ENCODE data around the gene ANAPC10.
"Not testable (repeated sequence)": the region's sequence is repeated elsewhere in the genome, so short reads cannot be mapped to it uniquely, and the experiment has no call there.

The ANAPC10 gene

GRCh38 chr4:145000656-145001055, 97.3 kb downstream of the ANAPC10 start:
- not testable (repeated sequence) for DNase-seq

- DNase-seq, result no peak
Measured at GRCh38 chr4:144989306-144989705, 108.7 kb downstream of the ANAPC10 start.

- DNase-seq, result no peak
Measured at GRCh38 chr4:144985531-144985930, 112.5 kb downstream of the ANAPC10 start.

- DNase-seq, result no peak
Measured at GRCh38 chr4:144985014-144985413, 113.0 kb downstream of the ANAPC10 start.

GRCh38 chr4:144984241-144984640, 113.8 kb downstream of the ANAPC10 start:
- DNase-seq, result no peak

GRCh38 chr4:144975718-144976117, 122.3 kb downstream of the ANAPC10 start:
- DNase-seq, result no peak

- no peak for DNase-seq
Measured at GRCh38 chr4:144970597-144970996, 127.4 kb downstream of the ANAPC10 start.

- DNase-seq, result no peak
Measured at GRCh38 chr4:144969821-144970220, 128.2 kb downstream of the ANAPC10 start.

GRCh38 chr4:144968606-144969005, 129.4 kb downstream of the ANAPC10 start:
- no peak for DNase-seq

GRCh38 chr4:144967161-144967560, 130.8 kb downstream of the ANAPC10 start:
- no peak for DNase-seq

GRCh38 chr4:144962300-144962699, 135.7 kb downstream of the ANAPC10 start:
- DNase-seq, result no peak

- DNase-seq, result no peak
Measured at GRCh38 chr4:144955104-144955503, 142.9 kb downstream of the ANAPC10 start.

- no peak for DNase-seq
Measured at GRCh38 chr4:144954230-144954629, 143.8 kb downstream of the ANAPC10 start.

GRCh38 chr4:144948421-144948820, 149.6 kb downstream of the ANAPC10 start:
- no peak for DNase-seq

GRCh38 chr4:144948009-144948408, 150.0 kb downstream of the ANAPC10 start:
- no peak for DNase-seq

Measured in activated CD4-positive, alpha-beta T cell treated with anti-CD3 and anti-CD28 coated beads for 48 hours (primary cell).